Measurements from ENCODE around the gene SCRN2.

The SCRN2 gene

DNA sequence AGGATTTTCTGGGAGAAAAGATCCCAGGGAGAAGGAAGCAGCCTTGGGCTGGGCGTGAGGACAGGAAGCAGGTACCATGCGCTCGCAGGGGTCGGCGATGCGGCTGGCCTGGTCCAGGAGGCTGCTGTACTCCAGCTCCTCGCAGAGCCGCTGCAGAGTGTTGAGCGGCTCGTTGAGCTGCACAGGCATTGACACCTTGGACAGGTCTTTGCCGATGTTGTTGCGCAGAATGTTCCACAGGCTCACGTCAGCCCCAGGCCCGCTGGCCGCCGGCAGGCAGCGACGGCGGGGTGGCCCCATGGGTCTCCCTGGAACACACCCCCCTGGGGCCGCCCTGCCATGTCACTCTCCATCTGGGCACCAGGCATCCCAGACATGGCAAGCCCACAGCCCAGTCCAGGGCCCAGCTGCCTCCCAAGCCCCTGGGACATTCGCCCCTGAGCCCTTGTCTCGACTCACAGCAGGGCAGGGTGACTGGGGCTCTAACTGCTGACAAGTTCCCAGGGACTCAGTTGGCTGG, 27.5 kb downstream of the SCRN2 start:
- TF ChIP-seq CTCF (IDR thresholded peaks at IDR 0.05; ENCODE audit: low read depth, low read length): no peak
- no peak overlapping the region for H3K4me3 ChIP-seq (ENCODE audit: low read depth, low read length)

GRCh38 chr17:47813077-47813476, 28.0 kb downstream of the SCRN2 start:
- TF ChIP-seq CTCF (IDR thresholded peaks at IDR 0.05; ENCODE audit: low read depth, low read length): no peak
- no peak overlapping the region for H3K4me3 ChIP-seq (ENCODE audit: low read depth, low read length)

DNA sequence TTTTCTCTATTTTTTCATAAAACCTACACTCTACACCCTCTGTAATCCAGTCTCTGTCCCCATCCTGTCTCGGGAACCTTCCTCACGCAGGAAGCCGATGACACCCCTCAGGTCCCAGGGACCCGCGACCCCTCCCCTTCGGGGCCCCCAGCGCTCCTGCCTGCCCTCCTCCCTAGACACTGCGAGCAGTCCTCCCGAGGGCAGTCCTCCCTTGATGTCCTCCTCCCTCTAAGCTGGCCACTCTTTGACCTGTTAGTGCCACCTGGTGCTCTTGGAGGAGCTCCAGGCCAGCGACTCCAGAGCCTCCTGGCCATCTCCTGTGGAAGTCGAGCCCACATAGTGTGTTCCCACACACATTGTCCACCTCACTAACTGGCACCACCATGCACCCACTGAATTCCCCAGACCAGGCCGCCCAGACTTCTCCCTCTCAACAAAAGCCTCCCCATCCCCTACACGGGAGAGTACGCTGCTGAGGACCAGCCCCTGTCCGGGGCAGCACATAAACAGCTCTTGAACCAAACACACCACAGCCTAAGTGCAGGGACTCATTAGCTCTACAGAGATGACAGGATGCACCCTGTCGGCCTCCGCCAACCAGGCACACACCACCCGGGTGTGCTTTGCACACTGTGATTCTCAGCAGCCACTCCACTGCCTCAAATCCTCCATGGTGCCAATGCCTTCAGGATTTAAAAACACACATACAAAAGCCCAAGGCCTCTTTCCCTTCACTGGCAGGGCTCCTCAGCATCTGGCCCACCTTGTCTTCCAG, 28.7 kb downstream of the SCRN2 start:
- no peak overlapping the region for H3K4me3 ChIP-seq (ENCODE audit: low read depth, low read length)
- TF ChIP-seq CTCF (IDR thresholded peaks at IDR 0.05; ENCODE audit: low read depth, low read length): no peak

GRCh38 chr17:47811709-47812108, 29.4 kb downstream of the SCRN2 start:
- H3K4me3 ChIP-seq (ENCODE audit: low read depth, low read length): no peak overlapping the region
- no peak for TF ChIP-seq CTCF (IDR thresholded peaks at IDR 0.05; ENCODE audit: low read depth, low read length)

DNA sequence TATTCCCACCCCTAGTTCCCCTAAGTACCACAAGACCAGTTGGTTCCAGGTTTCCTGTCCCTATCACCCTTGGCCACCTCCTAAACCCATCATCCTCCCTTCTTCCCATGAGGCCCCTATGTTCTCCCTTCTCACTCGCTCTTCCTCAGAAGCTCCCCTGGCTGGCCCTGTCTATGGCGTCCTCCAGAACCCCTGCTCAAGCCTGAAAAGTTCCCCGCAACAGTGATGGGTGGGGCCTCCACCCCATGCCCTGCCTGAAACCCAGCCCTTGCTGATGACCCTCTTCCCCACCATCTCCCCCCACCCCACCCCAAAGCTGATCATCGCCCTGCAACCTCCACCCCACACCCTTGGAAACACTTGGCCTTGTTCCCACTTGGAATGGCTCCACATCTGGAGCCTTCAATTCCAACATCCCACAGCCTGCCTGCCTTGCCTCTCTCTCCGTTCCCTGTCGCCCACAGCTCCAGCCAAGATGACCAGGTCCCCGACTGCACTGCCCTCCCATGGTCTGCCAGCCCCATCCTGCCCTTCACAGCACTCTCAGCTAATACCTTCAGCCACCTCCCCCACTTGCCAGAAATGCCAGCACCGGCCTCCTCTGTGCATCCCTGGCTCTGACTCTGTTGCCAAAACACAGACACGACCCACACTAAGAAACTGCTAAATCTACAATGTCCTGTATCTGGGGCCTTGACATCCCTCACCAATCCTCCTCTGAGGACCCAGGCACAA, 30.0 kb downstream of the SCRN2 start:
- TF ChIP-seq CTCF (IDR thresholded peaks at IDR 0.05; ENCODE audit: low read depth, low read length): no peak
- H3K4me3 ChIP-seq (ENCODE audit: low read depth, low read length): no peak overlapping the region

DNA sequence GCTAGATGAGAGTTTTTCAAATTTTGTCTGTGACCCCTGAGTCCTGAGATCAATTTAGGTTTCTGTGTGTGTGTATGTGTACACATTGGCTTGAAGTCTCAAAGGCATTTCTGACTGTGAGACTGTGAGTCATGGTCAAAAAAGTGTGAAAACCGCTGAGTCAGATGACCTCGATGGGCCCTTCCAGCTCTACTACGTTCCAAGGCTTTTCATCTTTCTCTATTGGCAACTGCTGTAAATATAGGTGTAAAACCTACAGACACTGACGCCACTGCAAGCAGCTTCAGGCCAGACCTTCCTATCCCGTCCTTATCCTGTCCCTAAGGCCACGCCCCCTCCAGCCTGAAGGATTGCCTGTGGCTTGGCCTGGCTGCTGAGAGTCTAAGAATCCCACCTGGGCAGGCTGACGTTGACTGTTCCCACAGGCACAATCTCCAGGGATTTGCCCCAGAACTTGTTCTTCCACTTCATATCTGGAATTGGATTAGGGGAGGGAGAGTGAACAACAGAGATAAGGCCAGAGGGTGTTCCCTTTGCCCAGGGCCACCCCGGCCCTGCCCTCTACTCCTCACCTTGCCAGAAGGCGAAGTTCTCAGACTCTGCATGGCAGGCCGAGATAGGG, 30.8 kb downstream of the SCRN2 start:
- no peak overlapping the region for H3K4me3 ChIP-seq (ENCODE audit: low read depth, low read length)
- no peak for TF ChIP-seq CTCF (IDR thresholded peaks at IDR 0.05; ENCODE audit: low read depth, low read length)

Data from WI38 (cell line).